Measurements from ENCODE around the gene NEDD8. TPM values are rescaled to one million over a fixed set of nuclear protein-coding genes. Genes with fewer than 3 reads are reported as not detected.

The NEDD8 gene
- total RNA-seq, 4 donors from 2014 or later, result 44.1 to 77.6 (median 67.9) TPM

GRCh38 chr14:24271834-24272263, 39.7 kb upstream of the NEDD8 start:
- H3K27ac ChIP-seq, result peak overlapping the region; percentile 94 to 99 (median 98)
- TF ChIP-seq CTCF (IDR thresholded peaks at IDR 0.05) (no peak), POLR2A (IDR thresholded peaks at IDR 0.05) (no peak)
- DNase-seq, result no peak
- peaks cover 0 to 23% (median 0%) of the 10 kb centered on the region in 3 donors for H3K36me3 ChIP-seq
- peaks cover 0 to 10% (median 7%) of the 10 kb centered on the region in 4 donors for H3K4me1 ChIP-seq
- no peaks in the 10 kb centered on the region for H3K27me3 ChIP-seq
- no peaks in the 10 kb centered on the region for H3K9me3 ChIP-seq
- peak overlapping the region; percentile 80 to 100 (median 93) for H3K4me3 ChIP-seq

- H3K4me1 ChIP-seq, result peaks cover 0 to 10% (median 7%) of the 10 kb centered on the region in 4 donors
- H3K27me3 ChIP-seq, result no peaks in the 10 kb centered on the region
- DNase-seq, result peak; percentile 89 to 96 (median 94)
- TF ChIP-seq POLR2A (IDR thresholded peaks at IDR 0.05) (peak; percentile 70 to 83), CTCF (IDR thresholded peaks at IDR 0.05) (peak; percentile 67 to 89 (median 77))
- no peaks in the 10 kb centered on the region for H3K9me3 ChIP-seq
- H3K4me3 ChIP-seq, result peak within 1 kb of the TSS; percentile 80 to 100 (median 93)
- H3K36me3 ChIP-seq, result peaks cover 0 to 28% (median 0%) of the 10 kb centered on the region in 3 donors
- peak within 1 kb of the TSS; percentile 94 to 99 (median 98) for H3K27ac ChIP-seq
Measured at GRCh38 chr14:24271134-24271833, 39.1 kb upstream of the NEDD8 start, which contains the start of gene RABGGTA. Gene RABGGTA (minus strand): TSS chr14:24271597. CDS start chr14:24271115, 482 bp downstream.

- TF ChIP-seq POLR2A (IDR thresholded peaks at IDR 0.05) (no peak), CTCF (IDR thresholded peaks at IDR 0.05) (no peak)
- H3K27ac ChIP-seq, result peak overlapping the region; percentile 94 to 99 (median 98)
- peak overlapping the region; percentile 80 to 100 (median 93) for H3K4me3 ChIP-seq
- H3K9me3 ChIP-seq, result no peaks in the 10 kb centered on the region
- peak in 1 of 3 donors; percentile 54 for DNase-seq
- H3K4me1 ChIP-seq, result peaks cover 0 to 10% (median 7%) of the 10 kb centered on the region in 4 donors
- no peaks in the 10 kb centered on the region for H3K27me3 ChIP-seq
- peaks cover 0 to 35% (median 0%) of the 10 kb centered on the region in 3 donors for H3K36me3 ChIP-seq
Measured at GRCh38 chr14:24270537-24271133, 38.5 kb upstream of the NEDD8 start.

DNA sequence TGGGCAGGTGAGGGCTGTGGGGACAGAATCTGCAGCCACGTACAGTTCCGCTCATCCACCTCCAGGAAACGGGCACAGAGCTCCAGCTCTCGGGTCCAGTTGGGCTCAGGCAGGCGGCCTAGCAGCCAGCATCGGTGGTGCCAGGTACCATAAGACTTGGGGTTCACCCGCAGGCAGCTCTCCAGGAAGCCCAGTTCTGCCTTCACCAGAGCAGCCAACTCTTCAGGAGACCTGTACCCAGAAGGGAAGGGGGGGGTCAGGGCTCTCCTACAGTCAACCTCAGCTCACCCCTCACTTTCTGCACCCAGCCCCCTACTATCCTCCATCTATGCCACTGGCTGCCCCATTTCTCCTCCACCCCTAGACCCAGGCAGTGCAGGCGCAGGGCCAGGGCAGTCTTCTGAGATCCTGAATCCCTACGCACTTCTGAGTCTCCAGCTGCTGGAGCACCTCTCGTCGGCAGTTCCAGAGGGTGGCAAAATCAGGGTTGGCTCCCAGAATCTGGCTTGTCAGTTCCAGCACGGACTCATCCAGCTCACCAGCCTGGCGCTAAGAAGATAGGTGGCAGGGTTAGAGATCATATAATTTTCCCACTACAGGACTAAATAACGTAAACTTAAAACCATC, 37.9 kb upstream of the NEDD8 start:
- no peak for TF ChIP-seq CTCF (IDR thresholded peaks at IDR 0.05)
- H3K4me3 ChIP-seq, result no peak overlapping the region
- peak in 1 of 3 donors; percentile 35 for DNase-seq
- H3K27me3 ChIP-seq, result no peaks in the 10 kb centered on the region
- peaks cover 0 to 39% (median 0%) of the 10 kb centered on the region in 3 donors for H3K36me3 ChIP-seq
- H3K4me1 ChIP-seq, result peaks cover 0 to 10% (median 7%) of the 10 kb centered on the region in 4 donors
- no peak overlapping the region for H3K27ac ChIP-seq
- no peaks in the 10 kb centered on the region for H3K9me3 ChIP-seq

DNA sequence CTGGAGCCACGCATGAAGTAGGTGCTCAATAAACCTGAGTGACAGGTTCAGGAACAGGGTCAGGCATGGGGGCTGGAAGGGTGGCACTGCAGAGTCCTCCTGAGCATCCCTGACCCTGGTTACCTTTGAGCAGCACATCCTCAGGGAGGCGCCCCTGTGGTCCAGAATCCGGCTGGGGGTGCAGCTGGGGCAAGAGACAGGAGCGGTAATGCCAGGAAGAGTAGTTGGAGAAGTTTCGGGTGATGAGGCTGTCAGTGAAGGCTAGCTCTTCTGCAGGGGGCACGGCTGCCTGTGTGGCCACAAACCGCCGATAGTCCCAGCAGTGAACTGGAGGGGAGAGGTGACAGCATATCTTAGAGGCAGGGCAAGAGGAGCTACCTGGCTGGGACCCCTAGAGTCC, 37.2 kb upstream of the NEDD8 start:
- H3K27me3 ChIP-seq, result no peaks in the 10 kb centered on the region
- no peaks in the 10 kb centered on the region for H3K9me3 ChIP-seq
- no peak overlapping the region for H3K4me3 ChIP-seq
- TF ChIP-seq POLR2A (IDR thresholded peaks at IDR 0.05) (no peak), CTCF (IDR thresholded peaks at IDR 0.05) (no peak)
- peaks cover 0 to 39% (median 0%) of the 10 kb centered on the region in 3 donors for H3K36me3 ChIP-seq
- peak in 1 of 3 donors; percentile 34 for DNase-seq
- no peak overlapping the region for H3K27ac ChIP-seq
- peaks cover 0 to 10% (median 7%) of the 10 kb centered on the region in 4 donors for H3K4me1 ChIP-seq
